ENCODE results near the gene ST6GALNAC5.
A peak's percentile ranks its signal among the peaks of the same experiment; 100 is the strongest.

ST6GALNAC5 gene

DNA sequence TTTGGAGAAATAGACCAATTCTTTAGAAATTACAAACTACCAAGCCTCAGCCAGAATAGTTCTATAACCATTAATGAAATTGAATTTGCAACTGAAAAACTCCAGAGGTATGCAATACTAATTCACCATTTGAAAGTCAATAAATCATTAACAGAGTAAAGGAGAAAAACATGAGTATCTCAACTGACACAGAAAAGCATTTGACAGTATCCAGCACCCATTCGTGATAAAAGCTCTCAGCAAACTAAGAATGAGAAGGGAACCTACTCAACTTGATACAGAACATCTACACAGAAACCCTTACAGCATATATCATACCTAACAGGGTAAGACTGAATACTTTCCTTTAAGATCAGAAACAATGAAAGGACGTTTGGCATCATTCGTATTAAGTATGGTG is 54.3 kb downstream of the ST6GALNAC5 start:
- CTCF ChIA-PET: no interaction called here
- POLR2A ChIA-PET (ENCODE audit: low non-redundant PET): no interaction called here
- DNase-seq (ENCODE audit: low spot score): no peak
- TF ChIP-seq, protein P1, sequence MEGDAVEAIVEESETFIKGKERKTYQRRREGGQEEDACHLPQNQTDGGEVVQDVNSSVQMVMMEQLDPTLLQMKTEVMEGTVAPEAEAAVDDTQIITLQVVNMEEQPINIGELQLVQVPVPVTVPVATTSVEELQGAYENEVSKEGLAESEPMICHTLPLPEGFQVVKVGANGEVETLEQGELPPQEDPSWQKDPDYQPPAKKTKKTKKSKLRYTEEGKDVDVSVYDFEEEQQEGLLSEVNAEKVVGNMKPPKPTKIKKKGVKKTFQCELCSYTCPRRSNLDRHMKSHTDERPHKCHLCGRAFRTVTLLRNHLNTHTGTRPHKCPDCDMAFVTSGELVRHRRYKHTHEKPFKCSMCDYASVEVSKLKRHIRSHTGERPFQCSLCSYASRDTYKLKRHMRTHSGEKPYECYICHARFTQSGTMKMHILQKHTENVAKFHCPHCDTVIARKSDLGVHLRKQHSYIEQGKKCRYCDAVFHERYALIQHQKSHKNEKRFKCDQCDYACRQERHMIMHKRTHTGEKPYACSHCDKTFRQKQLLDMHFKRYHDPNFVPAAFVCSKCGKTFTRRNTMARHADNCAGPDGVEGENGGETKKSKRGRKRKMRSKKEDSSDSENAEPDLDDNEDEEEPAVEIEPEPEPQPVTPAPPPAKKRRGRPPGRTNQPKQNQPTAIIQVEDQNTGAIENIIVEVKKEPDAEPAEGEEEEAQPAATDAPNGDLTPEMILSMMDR (conservative IDR thresholded peaks at IDR 0.05; ENCODE audit: low read depth): no peak
- H3K27ac ChIP-seq: no peak overlapping the region

DNA sequence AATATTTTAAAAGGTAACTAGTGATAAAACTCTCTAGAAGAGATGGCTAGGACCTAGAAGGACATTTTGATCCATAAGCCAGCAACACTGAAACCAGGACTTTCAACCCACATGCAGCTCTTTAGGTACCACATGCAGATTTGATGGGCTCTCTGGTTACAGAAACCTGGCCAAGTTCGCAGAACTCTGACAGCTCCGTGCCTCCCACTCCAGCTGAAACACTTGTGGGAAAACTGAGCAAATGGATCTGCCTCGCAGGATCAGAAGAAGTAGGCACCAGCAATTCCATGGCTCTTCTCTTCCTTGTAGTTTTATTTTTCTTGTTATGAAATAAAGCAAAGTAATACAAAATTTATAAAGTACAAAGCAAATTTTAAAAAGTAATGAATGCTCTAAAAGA is 58.5 kb downstream of the ST6GALNAC5 start:
- TF ChIP-seq, protein P1 (conservative IDR thresholded peaks at IDR 0.05; ENCODE audit: low read depth): no peak
- DNase-seq (ENCODE audit: low spot score): no peak
- ChIA-PET CTCF (no interaction called here), POLR2A (ENCODE audit: low non-redundant PET) (no interaction called here)
- H3K27ac ChIP-seq: no peak overlapping the region

DNA sequence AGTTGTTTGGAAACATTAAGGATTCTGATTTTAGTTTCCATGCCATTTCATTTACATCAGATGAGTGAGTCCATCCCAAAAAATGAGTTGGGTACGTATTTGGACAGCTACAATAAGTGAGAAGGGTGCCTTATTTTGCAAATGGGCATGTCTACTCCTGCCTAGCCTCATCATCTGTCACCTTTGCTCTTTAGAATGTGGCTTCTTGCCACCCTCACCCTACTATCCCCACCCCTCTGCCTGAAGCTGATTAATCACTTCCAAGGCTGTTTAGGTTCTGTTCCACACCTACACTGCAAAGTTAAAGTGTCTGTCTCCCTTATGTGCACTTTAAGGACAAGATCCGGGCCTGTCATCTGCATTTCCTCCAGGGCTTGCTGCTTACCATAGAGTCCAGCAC is 61.2 kb downstream of the ST6GALNAC5 start:
- TF ChIP-seq, protein P1 (conservative IDR thresholded peaks at IDR 0.05; ENCODE audit: low read depth): no peak
- CTCF ChIA-PET: interaction anchor here (0.6 kb wide), 1 partner anchor 1749 kb away, joined by 3 read pairs; no protein-coding TSS in a partner anchor
- peak; percentile 19 for DNase-seq (ENCODE audit: low spot score)
- POLR2A ChIA-PET (ENCODE audit: low non-redundant PET): no interaction called here
- H3K27ac ChIP-seq: no peak overlapping the region

DNA sequence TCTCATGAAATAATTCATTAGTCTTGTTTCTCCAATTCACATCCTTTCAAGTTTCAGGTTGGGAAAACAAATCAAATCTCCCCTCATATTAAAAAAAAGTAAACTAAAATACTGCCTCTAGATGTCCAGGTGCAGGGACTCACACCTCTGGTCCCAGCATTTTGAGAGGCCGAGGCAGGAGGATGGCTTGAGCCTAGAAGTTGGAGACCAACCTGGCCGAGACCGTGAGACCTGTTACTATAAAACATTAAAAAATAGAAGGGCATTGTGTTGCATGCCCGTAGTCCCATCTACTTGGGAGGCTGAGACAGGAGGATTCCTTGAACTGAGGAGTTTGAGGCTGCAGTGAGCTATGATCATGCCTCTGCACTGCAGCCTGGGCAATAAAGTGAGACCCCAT is 61.9 kb downstream of the ST6GALNAC5 start:
- TF ChIP-seq, protein P1 (conservative IDR thresholded peaks at IDR 0.05; ENCODE audit: low read depth): no peak
- CTCF ChIA-PET: no interaction called here
- POLR2A ChIA-PET (ENCODE audit: low non-redundant PET): no interaction called here
- no peak overlapping the region for H3K27ac ChIP-seq
- no peak for DNase-seq (ENCODE audit: low spot score)

DNA sequence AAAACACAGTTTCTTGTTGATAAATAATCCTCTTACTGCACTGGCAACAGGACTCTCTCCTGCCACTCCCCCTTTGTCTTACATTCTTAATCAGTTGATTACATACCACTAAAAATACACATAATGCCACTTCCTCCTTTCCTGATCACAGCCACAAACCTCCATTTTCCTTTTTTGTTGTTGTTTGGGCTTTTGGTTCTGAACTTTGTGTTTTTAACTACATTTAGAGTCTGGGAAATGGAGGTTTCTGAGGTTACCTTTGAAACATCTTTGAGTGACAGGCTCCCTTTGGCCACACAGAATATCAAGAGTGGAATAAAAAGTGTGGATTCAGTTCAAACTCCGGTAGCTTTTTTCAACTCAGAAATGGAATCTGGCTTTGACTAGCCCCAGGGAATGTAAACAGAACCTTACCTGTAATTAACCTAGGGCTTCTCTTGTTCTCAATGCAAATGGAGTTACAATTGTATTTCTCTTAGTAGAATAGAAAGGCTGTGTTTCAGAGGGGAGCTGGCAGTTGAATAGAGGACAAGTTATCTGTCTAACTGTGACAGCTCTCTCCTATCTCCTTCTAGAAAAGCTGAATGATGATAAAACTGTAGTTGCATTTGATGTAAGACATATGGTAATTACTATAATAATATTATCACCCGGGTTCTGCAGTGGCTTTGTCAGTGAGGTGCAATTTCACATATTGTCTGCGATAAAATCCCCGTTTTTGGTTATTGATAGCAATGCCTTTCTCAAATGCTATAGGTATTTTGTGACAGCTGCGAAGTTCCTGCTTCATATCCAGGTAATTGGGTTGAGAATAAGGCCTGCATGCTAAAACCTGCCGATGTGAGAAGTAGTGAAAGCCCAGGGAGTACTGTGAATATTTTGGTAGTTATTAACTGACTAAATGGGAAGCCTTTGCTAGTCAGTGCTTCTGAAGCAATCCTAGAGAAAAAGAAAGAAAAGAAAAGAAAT is 66.9 kb downstream of the ST6GALNAC5 start:
- CTCF ChIA-PET: no interaction called here

DNA sequence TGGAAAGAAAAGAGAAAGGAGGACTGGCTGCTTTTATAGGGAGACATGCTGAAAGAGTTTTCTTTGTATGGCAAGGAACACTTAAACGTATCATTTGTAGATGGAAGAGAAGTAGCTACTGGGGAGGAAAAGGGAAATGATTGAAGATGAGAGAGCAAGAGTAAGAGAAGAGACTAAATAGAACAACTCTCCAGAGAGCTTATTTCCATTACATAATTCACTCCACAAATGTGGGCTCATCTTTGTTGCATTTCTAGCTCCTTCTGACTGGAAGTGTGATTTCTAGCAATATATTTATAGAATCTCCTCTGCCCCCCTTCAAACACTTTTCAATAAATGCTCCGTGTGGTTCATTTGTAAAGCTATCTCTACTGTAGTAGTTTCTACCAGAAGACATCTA is 71.0 kb downstream of the ST6GALNAC5 start:
- no peak overlapping the region for H3K27ac ChIP-seq
- no peak for DNase-seq (ENCODE audit: low spot score)
- CTCF ChIA-PET: no interaction called here
- POLR2A ChIA-PET (ENCODE audit: low non-redundant PET): no interaction called here
- TF ChIP-seq, protein P1 (conservative IDR thresholded peaks at IDR 0.05; ENCODE audit: low read depth): no peak

More for the DNA sequence above, 66.9 kb downstream of the ST6GALNAC5 start:
- no peak overlapping the region for H3K27ac ChIP-seq
- POLR2A ChIA-PET (ENCODE audit: low non-redundant PET): no interaction called here
- TF ChIP-seq, protein P1 (conservative IDR thresholded peaks at IDR 0.05; ENCODE audit: low read depth): no peak
- DNase-seq (ENCODE audit: low spot score): no peak
